Central memory CD8-positive, alpha-beta T cell (primary cell): Measurements from ENCODE around the gene PITPNC1.
"Not testable (repeated sequence)": the region's sequence is repeated elsewhere in the genome, so short reads cannot be mapped to it uniquely, and the experiment has no call there.

Experiments used
- ATAC-seq: fragments of 150-1000 bp; cut with Tn5 transposase; replicated peaks from 2 replicates; pipeline ENCODE4 v1.10.0; 2022; ENCODE audit warnings: mild to moderate bottlenecking, moderate FRiP score, moderate number of reproducible peaks; ENCODE audit not compliant: poor library complexity, severe bottlenecking; ENCODE audit errors: extremely low read depth
- DNase-seq, 2 donors: peaks; one replicate each; pipeline ENCODE4 v3.0.0; 2021; ENCODE audit warnings: low spot score in 2 of 2
- H3K27ac Mint-ChIP-seq: one replicate; pipeline ENCODE4 v1.8.0; 2022; ENCODE audit warnings: low read depth, mild to moderate bottlenecking, moderate library complexity, mixed read lengths
- H3K27me3 Mint-ChIP-seq: one replicate; pipeline ENCODE4 v1.8.0; 2022; ENCODE audit warnings: mixed read lengths
- H3K36me3 Mint-ChIP-seq: one replicate; pipeline ENCODE4 v1.8.0; 2022; ENCODE audit warnings: mild to moderate bottlenecking, moderate library complexity, mixed read lengths; ENCODE audit not compliant: insufficient read depth
- H3K4me1 Mint-ChIP-seq: one replicate; pipeline ENCODE4 v1.8.0; 2022; ENCODE audit warnings: mixed read lengths
- H3K4me3 Mint-ChIP-seq: one replicate; pipeline ENCODE4 v1.8.0; 2022; ENCODE audit warnings: mild to moderate bottlenecking, moderate library complexity, mixed read lengths
- H3K9me3 Mint-ChIP-seq: one replicate; pipeline ENCODE4 v1.8.0; 2022; ENCODE audit warnings: mixed read lengths

PITPNC1 gene

DNA sequence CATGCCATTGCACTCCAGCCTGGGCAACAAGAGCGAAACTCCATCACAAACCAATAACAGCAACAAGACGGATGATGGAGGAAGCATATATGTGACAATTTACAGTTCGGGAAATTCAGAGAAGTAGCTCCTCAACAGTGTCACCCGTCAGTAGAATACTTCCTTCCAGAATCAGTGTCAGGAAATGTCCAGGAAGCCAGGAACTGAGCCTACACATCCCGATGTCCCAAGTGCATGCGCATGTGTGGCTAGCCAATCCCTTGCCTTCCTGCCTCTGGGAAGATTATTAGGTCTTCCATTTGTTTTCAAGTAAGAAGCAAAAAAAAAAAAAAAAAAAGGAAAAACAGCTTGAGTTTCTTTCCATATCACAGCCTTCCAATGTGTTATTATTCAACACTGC is 1.4 kb upstream of the PITPNC1 start:
- DNase-seq (no peak), ATAC-seq (no peak)
- peak overlapping the region; percentile 20 for H3K4me3 Mint-ChIP-seq
- H3K27me3 Mint-ChIP-seq = no peaks in the 10 kb centered on the region
- H3K36me3 Mint-ChIP-seq = peaks cover 20% of the 10 kb centered on the region
- H3K27ac Mint-ChIP-seq = no peak overlapping the region
- peaks cover 32% of the 10 kb centered on the region for H3K4me1 Mint-ChIP-seq
- no peaks in the 10 kb centered on the region for H3K9me3 Mint-ChIP-seq

DNA sequence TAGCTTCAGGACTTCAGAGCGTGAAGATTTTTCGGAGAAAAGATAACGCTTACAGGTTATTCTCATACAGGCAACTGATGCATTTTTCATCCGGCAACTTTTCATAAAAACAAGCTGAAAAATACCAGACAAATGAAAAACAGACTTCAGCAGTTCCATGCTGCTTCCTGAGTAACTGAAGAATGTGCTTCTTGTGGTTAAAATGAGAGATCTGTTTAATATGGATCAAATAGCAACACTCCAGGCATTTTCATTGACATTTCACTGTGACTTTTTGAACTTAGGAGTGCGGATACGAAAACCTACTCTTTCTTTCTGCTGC is 705 bp upstream of the PITPNC1 start:
- H3K9me3 Mint-ChIP-seq = no peaks in the 10 kb centered on the region
- DNase-seq (no peak), ATAC-seq (no peak)
- H3K4me3 Mint-ChIP-seq = peak overlapping the region; percentile 91
- peak overlapping the region; percentile 88 for H3K27ac Mint-ChIP-seq
- H3K36me3 Mint-ChIP-seq = peaks cover 20% of the 10 kb centered on the region
- peaks cover 32% of the 10 kb centered on the region for H3K4me1 Mint-ChIP-seq
- H3K27me3 Mint-ChIP-seq = no peaks in the 10 kb centered on the region

DNA sequence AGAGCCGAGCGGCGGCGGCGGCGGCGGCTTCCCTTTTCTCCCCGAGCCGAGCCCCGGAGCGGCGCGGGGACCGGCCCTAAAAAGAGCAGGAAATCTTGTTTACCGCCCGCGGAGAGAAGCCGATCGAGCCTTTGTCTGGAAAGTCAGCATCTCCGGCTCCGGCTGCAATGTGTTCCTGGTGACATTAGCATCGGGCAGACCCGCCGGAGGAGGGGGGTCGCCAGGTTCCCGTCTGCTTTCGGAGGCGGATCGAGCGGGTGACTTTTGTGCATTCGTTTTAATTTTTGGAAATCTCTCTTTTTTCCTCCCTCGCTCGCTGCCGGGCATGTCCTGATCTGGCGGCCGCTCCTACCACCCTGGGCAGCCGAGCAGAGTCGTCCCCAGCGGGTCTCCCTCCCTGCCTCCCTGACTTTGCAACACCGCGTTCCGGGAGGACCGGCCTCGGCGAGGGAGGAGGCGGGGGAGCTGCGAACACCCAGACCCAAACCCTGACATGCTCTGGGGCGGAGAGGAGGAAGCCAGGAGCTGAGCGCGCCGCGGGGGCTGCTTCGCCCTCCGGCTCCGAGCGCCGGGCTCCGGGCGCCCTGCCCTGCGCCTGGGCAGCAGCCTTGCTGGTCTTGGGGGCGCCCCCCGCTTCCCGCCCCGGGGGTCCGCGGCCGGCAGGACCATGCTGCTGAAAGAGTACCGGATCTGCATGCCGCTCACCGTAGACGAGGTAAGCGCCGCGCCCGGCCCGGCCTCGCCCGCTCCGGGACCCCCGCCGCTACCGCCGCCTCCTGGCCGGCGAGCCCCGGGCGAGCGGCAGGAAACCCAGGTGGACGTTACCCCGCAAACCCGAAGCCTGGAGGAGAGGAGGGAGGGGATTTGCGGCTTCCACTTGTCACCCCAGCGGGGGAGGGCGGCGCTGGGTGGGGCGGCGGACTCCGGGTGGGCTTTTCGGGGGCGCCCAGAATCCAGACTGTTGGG is 690 bp downstream of the PITPNC1 start:
- H3K9me3 Mint-ChIP-seq = no peaks in the 10 kb centered on the region
- H3K36me3 Mint-ChIP-seq = peaks cover 29% of the 10 kb centered on the region
- no peaks in the 10 kb centered on the region for H3K27me3 Mint-ChIP-seq
- ATAC-seq (peak; percentile 38), DNase-seq (peak; percentile 35 to 46)
- peak overlapping the region; percentile 91 for H3K4me3 Mint-ChIP-seq
- H3K27ac Mint-ChIP-seq = peak overlapping the region; percentile 88
- H3K4me1 Mint-ChIP-seq = peaks cover 44% of the 10 kb centered on the region

DNA sequence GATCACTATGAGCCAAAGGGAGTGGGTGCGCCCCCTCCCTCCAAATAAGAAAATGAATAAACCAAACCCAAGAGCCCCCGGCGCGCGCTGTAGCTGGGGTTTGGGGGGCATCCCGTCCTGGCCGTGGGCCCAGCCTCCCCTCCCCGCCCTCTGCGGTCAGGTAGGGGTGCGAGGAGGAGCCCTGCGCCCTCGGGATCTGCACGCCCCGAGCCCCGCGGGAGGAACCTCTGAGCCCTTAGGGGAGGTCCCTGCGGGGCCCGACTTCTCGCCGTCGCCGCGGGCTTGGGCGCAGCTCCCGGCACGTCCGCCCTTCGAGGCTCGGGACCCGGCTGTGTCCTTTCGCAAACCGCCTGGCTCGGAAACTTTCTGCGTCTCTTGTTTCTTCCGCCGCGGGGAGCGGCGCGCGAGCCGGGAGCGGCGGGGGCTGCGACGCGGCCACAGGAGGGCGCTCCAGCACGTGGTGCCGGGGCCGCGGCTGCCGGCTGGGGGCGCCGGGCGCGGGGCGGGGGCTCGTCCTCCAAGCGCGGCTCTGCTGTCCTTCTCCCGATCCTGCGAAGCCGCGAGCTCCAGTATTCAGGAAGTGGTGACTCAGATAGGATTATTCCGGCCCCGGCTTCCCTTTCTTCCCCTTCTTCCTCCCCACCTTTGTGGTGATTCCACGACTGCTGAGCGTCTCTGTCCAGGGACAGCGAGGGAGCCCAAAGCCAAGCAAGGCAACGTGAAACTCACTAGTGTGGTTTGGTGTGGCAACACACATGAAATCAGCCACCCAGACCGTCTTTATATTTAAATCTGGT is 1.6 kb downstream of the PITPNC1 start:
- ATAC-seq = peak; percentile 22
- H3K4me1 Mint-ChIP-seq = peaks cover 50% of the 10 kb centered on the region

DNA sequence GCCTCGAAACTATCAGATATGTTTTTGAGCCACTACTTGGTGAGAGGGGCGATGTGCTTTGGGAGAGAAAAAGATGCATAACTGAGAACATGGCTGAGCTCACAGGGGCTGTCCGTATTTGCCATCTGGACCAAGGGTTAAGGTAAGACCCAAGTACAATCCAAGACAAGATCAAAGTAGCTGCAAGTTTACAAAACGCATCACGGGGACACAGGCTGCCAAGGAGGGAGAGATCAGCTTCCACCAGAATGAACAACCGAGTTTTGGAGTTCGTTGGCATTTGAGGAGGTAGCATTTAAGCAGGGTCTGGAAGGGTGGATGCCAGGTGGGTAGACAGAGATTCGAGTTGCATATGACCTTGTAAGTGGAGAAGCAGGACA is 2.2 kb downstream of the PITPNC1 start:
- no peak for DNase-seq
- Mint-ChIP-seq H3K4me1 (peaks cover 52% of the 10 kb centered on the region), H3K4me3 (peak overlapping the region; percentile 91), H3K27ac (peak overlapping the region; percentile 85), H3K9me3 (no peaks in the 10 kb centered on the region), H3K27me3 (no peaks in the 10 kb centered on the region), H3K36me3 (peaks cover 32% of the 10 kb centered on the region)
- no peak for ATAC-seq

More for the DNA sequence above, 1.6 kb downstream of the PITPNC1 start:
- Mint-ChIP-seq H3K4me3 (peak overlapping the region; percentile 91), H3K27me3 (no peaks in the 10 kb centered on the region), H3K36me3 (peaks cover 31% of the 10 kb centered on the region), H3K9me3 (no peaks in the 10 kb centered on the region), H3K27ac (peak overlapping the region; percentile 85)
- DNase-seq = peak; percentile 71 to 73

DNA sequence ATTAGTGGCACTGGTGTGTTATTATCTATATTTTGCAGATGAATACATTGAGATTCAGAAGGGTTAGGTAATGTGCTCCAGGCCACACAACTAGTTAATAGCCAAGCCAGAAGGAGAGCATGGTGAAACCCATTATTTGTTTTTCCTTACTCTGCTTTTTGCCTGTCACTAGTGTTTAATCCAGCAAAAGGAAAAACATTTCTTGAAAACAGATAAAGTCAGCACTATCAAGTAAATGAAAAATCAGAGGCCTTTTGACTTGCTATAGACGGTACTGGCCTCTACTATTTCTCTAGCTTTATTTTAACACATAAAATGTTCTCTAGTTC is 4.8 kb downstream of the PITPNC1 start:
- Mint-ChIP-seq H3K4me3 (peak overlapping the region; percentile 35), H3K27me3 (no peaks in the 10 kb centered on the region), H3K36me3 (peaks cover 34% of the 10 kb centered on the region), H3K27ac (peak overlapping the region; percentile 79), H3K9me3 (no peaks in the 10 kb centered on the region), H3K4me1 (peaks cover 47% of the 10 kb centered on the region)
- ATAC-seq = no peak
- DNase-seq = no peak

DNA sequence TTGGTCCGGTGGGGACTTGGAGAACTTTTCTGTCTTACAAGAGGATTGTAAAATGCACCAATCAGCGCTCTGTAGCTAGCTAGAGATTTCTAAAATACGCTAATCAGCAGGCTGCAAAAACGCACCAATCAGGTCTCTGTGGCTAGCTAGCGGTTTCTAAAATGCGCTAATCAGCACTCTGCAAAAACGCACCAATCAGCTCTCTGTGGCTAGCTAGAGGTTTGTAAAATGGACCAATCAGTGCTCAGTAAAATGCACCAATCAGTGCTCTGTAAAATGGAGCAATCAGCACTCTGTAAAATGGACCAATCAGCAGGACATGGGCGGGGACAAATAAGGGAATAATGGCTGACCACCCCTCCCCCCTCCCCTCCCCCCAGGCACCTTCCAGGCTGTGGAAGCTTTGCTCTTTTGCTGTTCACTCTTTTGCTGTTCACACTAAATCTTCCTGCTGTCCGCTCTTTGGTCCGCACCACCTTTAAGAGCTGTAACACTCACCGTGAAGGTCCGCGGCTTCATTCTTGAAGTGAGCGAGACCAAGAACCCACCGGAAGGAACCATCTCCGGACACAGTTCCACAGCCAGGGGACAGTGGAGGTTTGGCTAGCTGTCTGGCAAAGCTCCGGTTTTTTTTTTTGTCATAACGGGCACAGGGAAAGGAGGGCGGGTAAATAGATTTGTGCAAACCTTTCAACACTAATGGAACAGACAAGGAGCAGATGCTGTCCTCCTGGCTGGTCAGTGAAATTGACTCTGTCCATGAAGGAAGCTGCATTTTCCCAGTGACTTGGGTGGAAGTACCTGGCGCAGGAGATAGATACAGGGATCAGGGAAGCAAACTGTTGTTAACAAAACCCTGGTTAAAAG is 8.3 kb downstream of the PITPNC1 start:
- Mint-ChIP-seq H3K9me3 (no peaks in the 10 kb centered on the region), H3K4me1 (peaks cover 60% of the 10 kb centered on the region), H3K36me3 (peaks cover 27% of the 10 kb centered on the region), H3K4me3 (no peak overlapping the region), H3K27ac (no peak overlapping the region), H3K27me3 (no peaks in the 10 kb centered on the region)
- no peak for DNase-seq
- ATAC-seq = no peak

DNA sequence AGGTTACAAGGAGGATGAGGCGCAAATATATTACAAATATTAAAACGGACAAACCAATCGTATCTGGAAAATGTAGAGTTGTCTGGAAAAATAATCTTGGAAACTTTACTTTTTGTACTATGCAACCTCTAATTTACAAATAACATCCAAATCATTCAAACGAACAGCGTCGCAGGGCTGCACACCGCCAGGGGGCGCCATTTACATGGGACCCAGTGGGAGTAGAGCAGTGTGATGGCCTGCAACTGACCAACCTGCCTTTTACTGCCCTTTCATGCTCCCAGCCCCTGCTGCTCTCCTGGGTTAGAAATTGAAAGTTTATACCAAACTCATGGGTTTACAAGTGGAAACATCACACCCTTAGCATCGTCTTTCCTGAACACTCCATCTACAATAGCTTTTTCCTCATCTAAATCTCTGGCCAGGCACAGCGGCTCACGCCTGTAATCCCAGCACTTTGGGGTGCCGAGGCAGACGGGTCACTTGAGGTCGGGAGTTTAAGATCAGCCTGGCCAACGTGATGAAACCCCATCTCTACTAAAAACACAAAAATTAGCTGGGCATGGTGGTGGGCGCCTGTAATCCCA is 10.0 kb downstream of the PITPNC1 start:
- DNase-seq = peak in 1 of 2 donors; percentile 37
- Mint-ChIP-seq H3K27ac (peak overlapping the region; percentile 90), H3K36me3 (peaks cover 23% of the 10 kb centered on the region), H3K27me3 (no peaks in the 10 kb centered on the region), H3K4me1 (peaks cover 68% of the 10 kb centered on the region), H3K4me3 (peak overlapping the region; percentile 28), H3K9me3 (no peaks in the 10 kb centered on the region)
- ATAC-seq = no peak

DNA sequence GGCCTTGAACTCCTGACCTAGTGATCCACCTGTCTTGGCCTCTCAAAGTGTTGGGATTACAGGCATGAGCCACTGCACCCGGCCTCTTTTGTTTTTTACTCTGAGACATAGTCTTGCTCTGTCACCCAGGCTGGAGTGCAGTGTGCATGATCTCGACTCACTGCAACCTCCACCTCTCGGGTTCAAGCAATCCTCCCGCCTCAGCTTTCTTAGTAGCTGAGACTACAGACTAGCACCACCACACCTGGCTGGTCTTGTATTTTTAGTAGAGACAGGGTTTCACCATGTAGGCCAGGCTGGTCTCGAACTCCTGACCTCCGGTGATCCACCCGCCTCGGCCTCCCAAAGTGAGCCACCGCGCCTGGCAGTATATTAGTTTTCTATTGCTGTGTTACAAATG is 11.5 kb downstream of the PITPNC1 start:
- H3K4me1 Mint-ChIP-seq = peaks cover 66% of the 10 kb centered on the region
- H3K36me3 Mint-ChIP-seq = peaks cover 24% of the 10 kb centered on the region
- not testable (repeated sequence) for H3K9me3 Mint-ChIP-seq, DNase-seq, H3K27me3 Mint-ChIP-seq, H3K4me3 Mint-ChIP-seq, ATAC-seq
- H3K27ac Mint-ChIP-seq = peak overlapping the region; percentile 90

DNA sequence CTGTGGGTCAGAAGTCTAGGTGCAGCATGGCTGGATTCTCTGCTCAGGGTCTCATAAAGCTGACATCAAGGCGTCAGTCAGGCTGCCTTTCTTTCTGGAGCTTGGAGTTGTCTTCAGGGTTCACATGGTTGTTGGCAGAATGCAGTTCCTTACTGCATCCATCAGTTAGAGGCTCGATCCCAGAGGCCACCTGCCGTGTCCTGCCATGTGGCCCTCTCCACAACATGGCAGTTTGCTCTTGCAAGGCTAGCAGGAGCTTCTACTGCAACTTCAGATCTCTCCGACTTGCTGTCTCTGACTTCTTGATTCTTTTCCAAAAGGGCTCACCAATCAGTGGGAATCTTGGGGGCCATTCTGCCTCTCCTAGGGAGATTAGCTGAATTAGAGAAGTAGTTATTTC is 11.9 kb downstream of the PITPNC1 start:
- DNase-seq (no peak), ATAC-seq (no peak)
- peak overlapping the region; percentile 90 for H3K27ac Mint-ChIP-seq
- H3K36me3 Mint-ChIP-seq = peaks cover 22% of the 10 kb centered on the region
- H3K4me1 Mint-ChIP-seq = peaks cover 62% of the 10 kb centered on the region
- H3K27me3 Mint-ChIP-seq = no peaks in the 10 kb centered on the region
- no peak overlapping the region for H3K4me3 Mint-ChIP-seq
- no peaks in the 10 kb centered on the region for H3K9me3 Mint-ChIP-seq

DNA sequence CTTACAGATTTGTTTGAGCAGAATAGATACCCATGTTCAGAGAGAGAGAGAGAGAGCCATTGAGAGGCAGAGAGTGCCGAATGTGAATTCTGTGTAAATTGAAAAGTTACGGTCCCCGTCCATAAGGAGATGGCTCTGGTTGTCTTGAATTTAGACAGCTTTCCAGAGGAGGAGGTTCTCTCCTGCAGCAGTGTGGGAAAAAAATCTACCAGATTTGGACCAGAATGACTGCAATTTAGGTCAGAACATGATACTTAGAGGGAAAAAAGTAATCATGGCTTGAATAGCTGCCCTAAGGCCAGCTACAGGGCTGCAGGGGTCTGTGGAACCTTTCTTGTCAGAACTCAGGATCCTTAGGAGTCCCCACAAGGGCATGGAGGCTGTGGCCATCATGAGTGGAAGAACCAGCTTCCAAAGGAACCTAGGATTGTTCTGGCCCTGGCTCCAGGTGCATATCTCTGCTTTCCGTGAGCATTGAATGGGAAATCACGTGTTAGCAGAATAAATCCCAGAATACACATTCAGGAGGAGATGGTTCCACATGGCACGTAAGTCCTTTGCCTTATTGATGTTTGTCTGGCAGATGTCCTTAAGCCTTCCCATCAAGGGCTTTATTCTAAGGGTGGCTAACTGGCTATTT is 13.0 kb downstream of the PITPNC1 start:
- Mint-ChIP-seq H3K27me3 (no peaks in the 10 kb centered on the region), H3K4me1 (peaks cover 62% of the 10 kb centered on the region), H3K4me3 (peak overlapping the region; percentile 75), H3K36me3 (peaks cover 23% of the 10 kb centered on the region), H3K27ac (peak overlapping the region; percentile 90), H3K9me3 (no peaks in the 10 kb centered on the region)
- no peak for ATAC-seq
- DNase-seq = no peak
